Measurements from ENCODE around the gene CCDC159. TPM values are rescaled to one million over a fixed set of nuclear protein-coding genes. Genes with fewer than 3 reads are reported as not detected.
A peak's percentile ranks its signal among the peaks of the same experiment; 100 is the strongest.

The CCDC159 gene
- total and polyA plus RNA-seq, 2 of the 13 experiments (the other 11 are each of a cell fraction or from before 2014, with no cell fraction given): 1.7 to 6.3 TPM

DNA sequence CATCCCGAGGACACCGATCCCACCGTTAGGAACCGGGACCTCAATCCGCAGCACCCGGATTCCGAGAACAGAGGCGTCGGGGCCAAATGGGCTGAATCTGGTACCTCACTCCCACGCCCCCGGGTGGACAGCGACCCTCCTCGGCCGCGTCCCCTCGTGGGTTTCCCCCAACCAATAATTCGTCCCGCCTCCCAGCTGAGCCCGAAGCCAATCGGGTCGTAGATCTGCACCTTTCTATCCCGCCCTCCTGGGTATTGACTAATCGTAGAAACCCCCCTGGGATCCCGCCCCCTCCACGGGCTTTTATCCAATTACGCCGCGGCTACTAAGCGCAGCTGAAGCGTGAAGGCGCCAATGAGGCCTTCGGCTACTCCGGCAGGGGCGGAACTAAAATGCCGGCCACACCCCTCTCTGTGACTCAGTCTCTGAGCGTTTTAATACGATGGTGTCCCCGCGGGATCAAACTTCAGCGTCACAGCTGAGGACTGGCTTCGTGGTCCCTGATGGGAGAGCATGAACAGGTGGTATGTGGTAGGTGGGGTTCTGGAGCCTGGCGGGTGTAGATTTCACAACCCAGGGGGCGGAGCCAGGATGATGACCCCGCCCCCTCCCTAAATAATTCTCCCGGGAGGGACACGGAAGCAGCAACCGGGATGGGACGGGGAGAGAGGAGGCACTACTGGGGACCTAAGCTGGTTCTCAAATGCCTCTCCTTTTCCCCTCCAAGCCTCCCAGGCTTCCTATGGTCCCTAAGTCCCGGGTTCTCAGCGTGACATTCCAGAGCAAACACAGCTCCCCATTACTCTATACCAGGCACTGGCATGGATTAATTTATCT, at the start of gene CCDC159, which contains the start of gene TMEM205 (continued):
- TF ChIP-seq, protein P1, sequence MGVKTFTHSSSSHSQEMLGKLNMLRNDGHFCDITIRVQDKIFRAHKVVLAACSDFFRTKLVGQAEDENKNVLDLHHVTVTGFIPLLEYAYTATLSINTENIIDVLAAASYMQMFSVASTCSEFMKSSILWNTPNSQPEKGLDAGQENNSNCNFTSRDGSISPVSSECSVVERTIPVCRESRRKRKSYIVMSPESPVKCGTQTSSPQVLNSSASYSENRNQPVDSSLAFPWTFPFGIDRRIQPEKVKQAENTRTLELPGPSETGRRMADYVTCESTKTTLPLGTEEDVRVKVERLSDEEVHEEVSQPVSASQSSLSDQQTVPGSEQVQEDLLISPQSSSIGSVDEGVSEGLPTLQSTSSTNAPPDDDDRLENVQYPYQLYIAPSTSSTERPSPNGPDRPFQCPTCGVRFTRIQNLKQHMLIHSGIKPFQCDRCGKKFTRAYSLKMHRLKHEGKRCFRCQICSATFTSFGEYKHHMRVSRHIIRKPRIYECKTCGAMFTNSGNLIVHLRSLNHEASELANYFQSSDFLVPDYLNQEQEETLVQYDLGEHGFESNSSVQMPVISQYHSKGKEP (CRISPR knock-in tag; IDR thresholded peaks at IDR 0.05): no peak
- TF ChIP-seq SOX5 (CRISPR knock-in tag; IDR thresholded peaks at IDR 0.05; ENCODE audit: borderline replicate concordance) (peak; percentile 23; the same call in 1 of the 2 replicates), XBP1 (CRISPR knock-in tag; IDR thresholded peaks at IDR 0.05) (no peak), GABPB1 (CRISPR knock-in tag; IDR thresholded peaks at IDR 0.05) (peak; percentile 63), HHEX (CRISPR knock-in tag; IDR thresholded peaks at IDR 0.05) (no peak), GATAD1 (CRISPR knock-in tag; IDR thresholded peaks at IDR 0.05) (peak; percentile 62), SSRP1 (CRISPR knock-in tag; IDR thresholded peaks at IDR 0.05) (no peak), AHR (CRISPR knock-in tag; IDR thresholded peaks at IDR 0.05) (0 out of 2 replicates have a peak, but pooled peaks have one; percentile 35), KAT7 (CRISPR knock-in tag; IDR thresholded peaks at IDR 0.05; ENCODE audit: borderline replicate concordance) (no peak), JUNB (CRISPR knock-in tag; IDR thresholded peaks at IDR 0.05; ENCODE audit: borderline replicate concordance) (no peak)
- TF ChIP-seq, protein P2, sequence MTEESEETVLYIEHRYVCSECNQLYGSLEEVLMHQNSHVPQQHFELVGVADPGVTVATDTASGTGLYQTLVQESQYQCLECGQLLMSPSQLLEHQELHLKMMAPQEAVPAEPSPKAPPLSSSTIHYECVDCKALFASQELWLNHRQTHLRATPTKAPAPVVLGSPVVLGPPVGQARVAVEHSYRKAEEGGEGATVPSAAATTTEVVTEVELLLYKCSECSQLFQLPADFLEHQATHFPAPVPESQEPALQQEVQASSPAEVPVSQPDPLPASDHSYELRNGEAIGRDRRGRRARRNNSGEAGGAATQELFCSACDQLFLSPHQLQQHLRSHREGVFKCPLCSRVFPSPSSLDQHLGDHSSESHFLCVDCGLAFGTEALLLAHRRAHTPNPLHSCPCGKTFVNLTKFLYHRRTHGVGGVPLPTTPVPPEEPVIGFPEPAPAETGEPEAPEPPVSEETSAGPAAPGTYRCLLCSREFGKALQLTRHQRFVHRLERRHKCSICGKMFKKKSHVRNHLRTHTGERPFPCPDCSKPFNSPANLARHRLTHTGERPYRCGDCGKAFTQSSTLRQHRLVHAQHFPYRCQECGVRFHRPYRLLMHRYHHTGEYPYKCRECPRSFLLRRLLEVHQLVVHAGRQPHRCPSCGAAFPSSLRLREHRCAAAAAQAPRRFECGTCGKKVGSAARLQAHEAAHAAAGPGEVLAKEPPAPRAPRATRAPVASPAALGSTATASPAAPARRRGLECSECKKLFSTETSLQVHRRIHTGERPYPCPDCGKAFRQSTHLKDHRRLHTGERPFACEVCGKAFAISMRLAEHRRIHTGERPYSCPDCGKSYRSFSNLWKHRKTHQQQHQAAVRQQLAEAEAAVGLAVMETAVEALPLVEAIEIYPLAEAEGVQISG (CRISPR knock-in tag; IDR thresholded peaks at IDR 0.05): 0 out of 2 replicates have a peak, but pooled peaks have one; percentile 19
- TF ChIP-seq, protein P3, sequence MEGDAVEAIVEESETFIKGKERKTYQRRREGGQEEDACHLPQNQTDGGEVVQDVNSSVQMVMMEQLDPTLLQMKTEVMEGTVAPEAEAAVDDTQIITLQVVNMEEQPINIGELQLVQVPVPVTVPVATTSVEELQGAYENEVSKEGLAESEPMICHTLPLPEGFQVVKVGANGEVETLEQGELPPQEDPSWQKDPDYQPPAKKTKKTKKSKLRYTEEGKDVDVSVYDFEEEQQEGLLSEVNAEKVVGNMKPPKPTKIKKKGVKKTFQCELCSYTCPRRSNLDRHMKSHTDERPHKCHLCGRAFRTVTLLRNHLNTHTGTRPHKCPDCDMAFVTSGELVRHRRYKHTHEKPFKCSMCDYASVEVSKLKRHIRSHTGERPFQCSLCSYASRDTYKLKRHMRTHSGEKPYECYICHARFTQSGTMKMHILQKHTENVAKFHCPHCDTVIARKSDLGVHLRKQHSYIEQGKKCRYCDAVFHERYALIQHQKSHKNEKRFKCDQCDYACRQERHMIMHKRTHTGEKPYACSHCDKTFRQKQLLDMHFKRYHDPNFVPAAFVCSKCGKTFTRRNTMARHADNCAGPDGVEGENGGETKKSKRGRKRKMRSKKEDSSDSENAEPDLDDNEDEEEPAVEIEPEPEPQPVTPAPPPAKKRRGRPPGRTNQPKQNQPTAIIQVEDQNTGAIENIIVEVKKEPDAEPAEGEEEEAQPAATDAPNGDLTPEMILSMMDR (CRISPR knock-in tag; IDR thresholded peaks at IDR 0.05): peak; percentile 58
- TF ChIP-seq, protein P4, sequence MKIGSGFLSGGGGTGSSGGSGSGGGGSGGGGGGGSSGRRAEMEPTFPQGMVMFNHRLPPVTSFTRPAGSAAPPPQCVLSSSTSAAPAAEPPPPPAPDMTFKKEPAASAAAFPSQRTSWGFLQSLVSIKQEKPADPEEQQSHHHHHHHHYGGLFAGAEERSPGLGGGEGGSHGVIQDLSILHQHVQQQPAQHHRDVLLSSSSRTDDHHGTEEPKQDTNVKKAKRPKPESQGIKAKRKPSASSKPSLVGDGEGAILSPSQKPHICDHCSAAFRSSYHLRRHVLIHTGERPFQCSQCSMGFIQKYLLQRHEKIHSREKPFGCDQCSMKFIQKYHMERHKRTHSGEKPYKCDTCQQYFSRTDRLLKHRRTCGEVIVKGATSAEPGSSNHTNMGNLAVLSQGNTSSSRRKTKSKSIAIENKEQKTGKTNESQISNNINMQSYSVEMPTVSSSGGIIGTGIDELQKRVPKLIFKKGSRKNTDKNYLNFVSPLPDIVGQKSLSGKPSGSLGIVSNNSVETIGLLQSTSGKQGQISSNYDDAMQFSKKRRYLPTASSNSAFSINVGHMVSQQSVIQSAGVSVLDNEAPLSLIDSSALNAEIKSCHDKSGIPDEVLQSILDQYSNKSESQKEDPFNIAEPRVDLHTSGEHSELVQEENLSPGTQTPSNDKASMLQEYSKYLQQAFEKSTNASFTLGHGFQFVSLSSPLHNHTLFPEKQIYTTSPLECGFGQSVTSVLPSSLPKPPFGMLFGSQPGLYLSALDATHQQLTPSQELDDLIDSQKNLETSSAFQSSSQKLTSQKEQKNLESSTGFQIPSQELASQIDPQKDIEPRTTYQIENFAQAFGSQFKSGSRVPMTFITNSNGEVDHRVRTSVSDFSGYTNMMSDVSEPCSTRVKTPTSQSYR (CRISPR knock-in tag; IDR thresholded peaks at IDR 0.05; ENCODE audit: borderline replicate concordance): no peak
- TF ChIP-seq, protein P5, sequence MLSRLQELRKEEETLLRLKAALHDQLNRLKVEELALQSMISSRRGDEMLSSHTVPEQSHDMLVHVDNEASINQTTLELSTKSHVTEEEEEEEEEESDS (CRISPR knock-in tag; IDR thresholded peaks at IDR 0.05; ENCODE audit: borderline replicate concordance): no peak
- TF ChIP-seq, protein P6, sequence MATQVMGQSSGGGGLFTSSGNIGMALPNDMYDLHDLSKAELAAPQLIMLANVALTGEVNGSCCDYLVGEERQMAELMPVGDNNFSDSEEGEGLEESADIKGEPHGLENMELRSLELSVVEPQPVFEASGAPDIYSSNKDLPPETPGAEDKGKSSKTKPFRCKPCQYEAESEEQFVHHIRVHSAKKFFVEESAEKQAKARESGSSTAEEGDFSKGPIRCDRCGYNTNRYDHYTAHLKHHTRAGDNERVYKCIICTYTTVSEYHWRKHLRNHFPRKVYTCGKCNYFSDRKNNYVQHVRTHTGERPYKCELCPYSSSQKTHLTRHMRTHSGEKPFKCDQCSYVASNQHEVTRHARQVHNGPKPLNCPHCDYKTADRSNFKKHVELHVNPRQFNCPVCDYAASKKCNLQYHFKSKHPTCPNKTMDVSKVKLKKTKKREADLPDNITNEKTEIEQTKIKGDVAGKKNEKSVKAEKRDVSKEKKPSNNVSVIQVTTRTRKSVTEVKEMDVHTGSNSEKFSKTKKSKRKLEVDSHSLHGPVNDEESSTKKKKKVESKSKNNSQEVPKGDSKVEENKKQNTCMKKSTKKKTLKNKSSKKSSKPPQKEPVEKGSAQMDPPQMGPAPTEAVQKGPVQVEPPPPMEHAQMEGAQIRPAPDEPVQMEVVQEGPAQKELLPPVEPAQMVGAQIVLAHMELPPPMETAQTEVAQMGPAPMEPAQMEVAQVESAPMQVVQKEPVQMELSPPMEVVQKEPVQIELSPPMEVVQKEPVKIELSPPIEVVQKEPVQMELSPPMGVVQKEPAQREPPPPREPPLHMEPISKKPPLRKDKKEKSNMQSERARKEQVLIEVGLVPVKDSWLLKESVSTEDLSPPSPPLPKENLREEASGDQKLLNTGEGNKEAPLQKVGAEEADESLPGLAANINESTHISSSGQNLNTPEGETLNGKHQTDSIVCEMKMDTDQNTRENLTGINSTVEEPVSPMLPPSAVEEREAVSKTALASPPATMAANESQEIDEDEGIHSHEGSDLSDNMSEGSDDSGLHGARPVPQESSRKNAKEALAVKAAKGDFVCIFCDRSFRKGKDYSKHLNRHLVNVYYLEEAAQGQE (IDR thresholded peaks at IDR 0.05; ENCODE audit: borderline replicate concordance in 1 of 2, low read depth in 1 of 2, low read length in 2 of 2): peak in 1 of 2 experiments; percentile 16; a peak in 1 of 4 replicates
